DOHH2 (cell line): ENCODE data around the gene STXBP4.

Experiments used
- EZH2phosphoT487 ChIP-seq: fragments of 200-600 bp; sonication (generic); IDR thresholded peaks from 2 replicates; pipeline ENCODE4 v1.6.1; 2017; ENCODE audit warnings: borderline replicate concordance, mild to moderate bottlenecking, antibody characterized with exemption, low read length, moderate library complexity, mixed read lengths
- TF ChIP-seq, protein P1 (sequence below): fragments of 200-600 bp; sonication (generic); IDR thresholded peaks from one replicate; pipeline ENCODE4 v1.5.1; 2014; ENCODE audit warnings: antibody characterized with exemption, mild to moderate bottlenecking, low read depth, low read length; ENCODE audit not compliant: poor library complexity, severe bottlenecking

- TF ChIP-seq, protein P1, sequence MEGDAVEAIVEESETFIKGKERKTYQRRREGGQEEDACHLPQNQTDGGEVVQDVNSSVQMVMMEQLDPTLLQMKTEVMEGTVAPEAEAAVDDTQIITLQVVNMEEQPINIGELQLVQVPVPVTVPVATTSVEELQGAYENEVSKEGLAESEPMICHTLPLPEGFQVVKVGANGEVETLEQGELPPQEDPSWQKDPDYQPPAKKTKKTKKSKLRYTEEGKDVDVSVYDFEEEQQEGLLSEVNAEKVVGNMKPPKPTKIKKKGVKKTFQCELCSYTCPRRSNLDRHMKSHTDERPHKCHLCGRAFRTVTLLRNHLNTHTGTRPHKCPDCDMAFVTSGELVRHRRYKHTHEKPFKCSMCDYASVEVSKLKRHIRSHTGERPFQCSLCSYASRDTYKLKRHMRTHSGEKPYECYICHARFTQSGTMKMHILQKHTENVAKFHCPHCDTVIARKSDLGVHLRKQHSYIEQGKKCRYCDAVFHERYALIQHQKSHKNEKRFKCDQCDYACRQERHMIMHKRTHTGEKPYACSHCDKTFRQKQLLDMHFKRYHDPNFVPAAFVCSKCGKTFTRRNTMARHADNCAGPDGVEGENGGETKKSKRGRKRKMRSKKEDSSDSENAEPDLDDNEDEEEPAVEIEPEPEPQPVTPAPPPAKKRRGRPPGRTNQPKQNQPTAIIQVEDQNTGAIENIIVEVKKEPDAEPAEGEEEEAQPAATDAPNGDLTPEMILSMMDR: no peak
- no peak for TF ChIP-seq EZH2phosphoT487
Observed at GRCh38 chr17:55062921-55063320, 94.4 kb downstream of the STXBP4 start.
